Activated CD4-positive, alpha-beta T cell treated with anti-CD3 and anti-CD28 coated beads, Interleukin-2, amount 50 U/mL, for 1 hour (primary cell): Measurements from ENCODE around the gene MFSD6.
"Not testable (repeated sequence)": the region's sequence is repeated elsewhere in the genome, so short reads cannot be mapped to it uniquely, and the experiment has no call there.

Experiments
- DNase-seq: peaks from one replicate; pipeline ENCODE4 v3.0.0-alpha.2; 2020

MFSD6 gene

DNA sequence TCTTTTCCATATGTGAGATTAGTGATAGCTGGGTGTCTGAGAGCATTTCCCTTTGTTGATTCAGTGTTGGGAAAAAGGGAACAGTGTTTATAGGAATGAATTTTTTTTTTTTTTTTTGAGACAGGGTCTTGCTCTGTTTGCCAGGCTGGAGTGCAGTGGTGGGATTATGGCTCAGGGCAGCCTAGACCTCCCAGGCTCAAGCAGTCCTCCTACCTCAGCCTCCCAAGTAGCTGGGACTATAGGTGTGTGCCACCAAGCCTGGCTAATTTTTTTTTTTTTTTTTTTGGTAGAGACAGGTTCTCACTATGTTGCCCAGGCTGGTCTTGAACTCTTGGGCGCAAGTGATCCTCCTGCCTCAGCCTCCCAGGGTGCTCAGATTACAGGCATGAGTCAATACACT, 60.2 kb downstream of the MFSD6 start:
- not testable (repeated sequence) for DNase-seq

DNA sequence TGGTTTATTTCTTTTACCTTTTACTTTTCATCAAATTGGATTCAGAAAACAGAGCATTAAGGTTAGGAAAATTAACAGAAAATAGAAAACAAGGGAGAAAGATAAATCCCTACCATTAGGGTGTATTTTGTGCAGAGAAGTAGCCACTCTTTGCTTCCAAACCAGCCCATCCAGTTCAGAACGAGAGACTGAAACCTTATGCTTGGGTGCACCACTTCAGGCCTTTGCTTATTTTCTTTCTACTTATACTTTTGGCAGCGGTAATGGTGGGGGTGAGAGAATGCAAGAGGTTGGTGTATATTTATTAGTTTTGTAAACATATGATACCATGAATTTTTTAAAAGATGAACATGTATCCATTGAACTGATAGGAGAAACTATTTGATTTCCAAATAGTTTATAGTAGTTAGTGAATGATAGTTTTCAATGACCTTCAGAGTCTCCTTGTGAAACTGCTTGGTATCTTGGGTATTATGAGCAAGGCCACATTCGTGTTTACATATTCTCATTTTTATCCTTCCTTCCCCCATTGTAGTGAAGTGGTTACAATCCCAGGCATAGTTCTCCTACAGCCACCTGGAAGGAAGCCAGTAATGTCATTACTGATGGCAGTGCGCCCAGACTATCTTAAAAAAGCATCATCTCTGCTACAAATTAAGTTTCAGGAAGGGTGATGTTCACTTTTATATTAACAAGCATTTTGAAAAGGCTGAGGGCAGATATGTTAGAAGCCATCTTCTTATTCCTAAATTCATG, 60.8 kb downstream of the MFSD6 start:
- no peak for DNase-seq

- DNase-seq: no peak
Observed at GRCh38 chr2:190469771-190470170, 61.6 kb downstream of the MFSD6 start.

GRCh38 chr2:190470256-190470826, 62.2 kb downstream of the MFSD6 start:
- no peak for DNase-seq

- no peak for DNase-seq
Observed at GRCh38 chr2:190477661-190478454, 69.7 kb downstream of the MFSD6 start.

- DNase-seq: no peak
Observed at GRCh38 chr2:190478572-190479195, 70.5 kb downstream of the MFSD6 start.

DNA sequence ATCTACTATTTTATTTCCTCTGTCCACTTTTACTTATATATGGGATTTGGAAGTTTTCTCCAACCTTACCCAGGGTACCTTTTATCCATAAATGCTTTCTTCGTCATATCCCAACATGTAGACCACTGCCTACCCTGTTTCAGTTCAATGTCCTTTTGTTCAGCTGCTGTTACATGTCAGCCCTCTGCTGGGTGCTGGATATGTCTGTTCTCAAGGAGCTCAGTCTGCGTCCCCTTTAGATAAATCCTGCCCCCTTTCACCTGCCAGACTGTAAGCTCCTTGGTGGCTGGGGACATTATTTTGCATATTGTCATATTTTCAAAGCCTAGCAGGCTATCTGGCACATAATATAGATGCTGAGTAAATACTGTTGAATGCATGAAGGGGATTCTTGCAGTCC, 73.2 kb downstream of the MFSD6 start:
- DNase-seq: no peak

DNA sequence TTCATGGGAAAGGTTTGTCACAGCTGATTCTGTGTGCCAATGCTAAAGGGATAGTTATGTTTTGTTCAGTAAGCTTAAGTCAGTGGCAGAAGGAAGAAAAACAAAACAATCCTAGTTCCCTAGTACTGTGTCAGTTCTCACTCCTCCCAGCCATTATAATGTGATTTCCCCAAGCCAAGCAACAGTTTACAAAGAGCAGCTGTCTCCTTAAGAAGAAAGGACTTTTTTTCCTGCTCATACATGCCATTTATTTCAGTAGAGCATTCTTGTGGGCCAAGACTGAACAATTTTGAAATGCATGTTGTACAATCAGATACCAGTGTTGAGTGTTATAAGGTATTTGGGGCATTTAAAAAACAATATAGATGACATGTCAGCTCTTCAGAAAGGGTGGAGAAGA, 74.3 kb downstream of the MFSD6 start:
- DNase-seq: no peak

DNA sequence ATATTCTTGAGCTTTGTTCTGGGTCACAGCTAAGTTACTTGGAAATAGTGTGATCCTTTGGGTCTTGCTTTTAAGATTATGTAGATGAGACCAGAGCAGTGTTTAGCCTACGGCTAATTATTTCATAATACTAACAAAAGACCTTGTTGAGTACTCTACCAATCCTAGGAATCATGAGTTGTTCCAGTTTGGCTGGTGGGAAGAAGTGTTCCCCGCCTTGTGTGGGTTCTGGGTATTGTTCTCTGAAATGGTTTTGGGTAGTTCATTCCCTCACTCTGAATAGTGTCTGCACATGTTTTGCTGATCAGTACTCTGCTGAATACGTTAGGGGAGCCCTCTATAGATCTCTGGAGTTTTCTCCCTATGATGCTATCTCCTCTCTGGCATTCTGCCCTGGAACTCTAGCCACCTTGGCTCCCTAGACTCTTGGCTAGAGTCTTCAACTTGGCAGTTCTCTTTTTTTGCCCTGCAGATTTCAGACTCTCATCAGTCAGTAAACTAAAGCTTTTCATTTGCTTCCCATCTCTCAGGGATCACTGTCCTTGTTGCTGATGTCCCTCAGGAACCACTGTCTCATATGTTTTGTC, 78.0 kb downstream of the MFSD6 start:
- DNase-seq: no peak

DNA sequence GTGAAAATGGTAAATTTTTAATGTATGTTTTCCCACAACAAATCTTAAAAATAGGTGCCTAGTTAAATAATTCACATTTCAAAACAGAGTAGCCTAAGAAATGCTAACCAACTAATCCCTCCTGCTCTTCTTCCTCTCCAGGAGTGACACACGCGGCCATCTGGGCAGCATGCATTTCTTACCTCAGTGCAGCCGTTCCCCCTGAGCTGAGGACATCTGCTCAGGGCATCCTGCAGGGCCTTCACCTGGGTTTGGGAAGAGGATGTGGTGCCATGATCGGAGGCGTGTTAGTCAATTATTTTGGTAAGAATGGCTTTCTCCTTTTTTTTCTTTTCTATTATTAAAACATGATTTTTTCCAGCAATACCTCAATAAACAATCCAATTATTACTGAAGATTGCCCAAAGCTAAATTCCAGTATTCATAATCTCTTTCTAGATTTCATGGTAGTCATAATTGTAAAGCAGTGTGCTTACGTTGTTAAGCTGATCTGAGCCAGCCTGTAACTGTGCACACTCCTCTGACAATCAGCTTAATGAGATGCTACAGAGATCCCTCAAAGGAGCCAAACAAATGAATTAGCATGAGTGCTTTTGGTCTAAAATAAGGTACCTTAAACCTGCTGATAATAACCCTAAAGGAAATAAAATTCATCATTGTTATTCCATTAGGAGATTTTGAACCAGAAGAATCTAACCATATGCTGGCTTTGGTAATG, 80.5 kb downstream of the MFSD6 start:
- DNase-seq: no peak

DNA sequence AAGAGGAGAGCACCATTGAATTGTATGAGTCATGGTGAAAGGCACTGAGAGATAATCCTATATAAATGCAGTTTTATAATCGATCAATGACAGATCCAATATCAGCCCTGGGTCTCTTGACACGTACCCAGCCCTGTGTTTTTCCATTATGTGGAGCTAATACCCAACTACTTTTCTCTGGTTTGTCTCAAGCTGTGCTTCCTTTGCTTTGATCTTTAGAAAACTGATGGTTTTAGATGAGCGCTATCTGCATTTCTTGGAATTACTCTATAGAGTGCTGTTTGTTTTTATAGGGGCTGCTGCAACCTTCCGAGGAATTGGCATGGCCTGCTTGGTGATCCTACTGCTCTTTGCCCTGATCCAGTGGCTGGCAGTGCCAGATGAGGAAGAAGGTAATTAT, 81.3 kb downstream of the MFSD6 start:
- no peak for DNase-seq

DNA sequence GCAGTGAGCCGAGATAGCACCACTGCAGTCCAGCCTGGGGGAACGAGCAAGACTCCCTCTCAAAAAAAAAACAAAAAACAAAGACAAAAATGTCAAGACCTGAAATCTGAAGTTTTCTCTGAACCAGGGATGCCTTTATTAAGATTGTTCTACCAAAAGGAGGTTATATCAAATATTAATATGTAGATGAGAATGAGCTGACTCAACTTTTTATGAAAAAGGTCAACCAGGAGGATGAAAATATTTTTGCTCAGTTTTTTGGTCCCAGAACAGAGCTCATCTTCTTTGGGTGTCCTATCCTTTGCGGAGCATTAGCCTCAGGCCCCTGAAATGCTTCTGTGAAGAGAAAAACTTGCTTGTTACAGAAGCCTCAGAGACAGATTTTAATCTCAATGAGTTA, 82.3 kb downstream of the MFSD6 start:
- DNase-seq: no peak

DNA sequence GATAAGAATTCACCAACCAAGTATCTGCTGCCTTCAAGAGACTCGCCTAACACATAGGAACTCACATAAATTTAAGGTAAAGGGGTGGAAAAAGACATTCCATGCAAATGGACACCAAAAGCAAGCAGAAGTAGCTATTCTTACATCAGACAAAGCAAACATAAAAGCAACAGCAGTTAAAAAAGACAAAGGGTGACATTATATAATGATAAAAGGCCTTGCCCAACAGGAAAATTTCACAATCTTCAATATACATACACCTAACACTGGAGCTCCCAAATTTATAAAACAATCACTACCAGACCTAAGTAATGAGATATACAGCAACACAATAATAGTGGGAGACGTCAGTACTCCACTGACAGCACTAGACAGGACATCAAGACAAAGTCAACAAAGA, 84.9 kb downstream of the MFSD6 start:
- no peak for DNase-seq

DNA sequence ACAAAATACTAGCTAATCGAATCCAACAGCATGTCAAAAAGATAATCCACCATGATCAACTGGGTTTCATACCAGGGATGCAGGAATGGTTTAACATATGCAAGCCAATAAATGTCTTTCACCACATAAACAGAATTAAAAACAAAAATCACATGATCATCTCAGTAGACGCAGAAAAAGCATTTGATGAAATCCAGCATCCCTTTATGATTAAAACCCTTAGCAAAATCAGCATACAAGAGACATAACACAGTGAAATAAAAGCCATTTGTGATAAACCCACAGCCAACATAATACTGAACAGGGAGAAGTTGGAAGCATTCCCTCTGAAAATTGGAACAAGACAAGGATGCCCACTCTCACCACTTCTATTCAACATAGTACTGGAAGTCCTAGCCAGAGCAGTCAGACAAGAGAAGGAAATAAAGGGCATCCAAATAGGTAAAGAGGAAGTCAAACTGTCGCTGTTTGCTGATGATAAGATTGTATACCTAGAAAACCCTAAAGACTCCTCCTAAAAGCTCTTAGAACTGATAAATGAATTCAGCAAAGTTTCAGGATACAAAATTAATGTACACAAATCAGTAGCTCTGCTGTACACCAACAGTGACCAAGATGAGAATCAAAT, 86.6 kb downstream of the MFSD6 start:
- not testable (repeated sequence) for DNase-seq

DNA sequence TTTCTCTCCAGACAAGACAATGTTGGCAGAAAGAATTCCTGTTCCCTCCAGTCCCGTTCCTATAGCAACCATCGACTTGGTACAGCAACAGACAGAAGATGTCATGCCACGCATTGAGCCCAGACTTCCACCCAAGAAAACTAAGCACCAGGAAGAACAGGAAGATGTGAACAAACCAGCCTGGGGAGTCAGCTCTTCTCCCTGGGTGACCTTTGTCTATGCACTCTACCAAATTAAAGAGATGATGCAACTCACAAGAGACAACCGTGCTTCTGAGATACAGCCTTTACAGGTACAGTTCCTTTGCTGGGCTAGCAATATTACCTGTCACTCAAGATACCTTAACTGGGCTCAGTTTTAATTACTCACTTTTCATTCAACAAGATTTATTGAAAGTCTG, 89.3 kb downstream of the MFSD6 start:
- DNase-seq: no peak

- no peak for DNase-seq
Observed at GRCh38 chr2:190499273-190499672, 91.1 kb downstream of the MFSD6 start.

DNA sequence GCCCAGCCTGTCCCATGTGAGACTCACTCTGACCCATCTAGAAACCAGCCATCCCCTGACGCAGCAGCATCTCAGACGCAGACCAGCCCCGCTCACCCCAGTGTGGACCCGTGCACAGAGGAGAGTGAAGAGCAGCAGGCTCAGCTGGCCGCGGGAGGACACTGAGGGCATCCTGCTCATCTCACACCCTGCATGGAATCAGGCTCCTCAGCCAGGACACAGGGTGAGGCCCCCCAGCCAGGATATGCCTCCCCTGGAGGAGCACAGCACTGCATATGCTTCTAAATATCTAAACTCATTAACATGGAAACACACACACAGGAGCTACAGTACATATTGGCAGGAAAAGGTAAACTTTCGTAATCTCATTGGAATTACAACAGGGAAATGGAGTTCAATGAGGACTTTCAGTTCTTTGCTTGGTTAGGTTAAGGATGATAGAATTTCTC, 91.9 kb downstream of the MFSD6 start:
- DNase-seq: no peak

- no peak for DNase-seq
Observed at GRCh38 chr2:190501231-190501630, 93.1 kb downstream of the MFSD6 start.

DNA sequence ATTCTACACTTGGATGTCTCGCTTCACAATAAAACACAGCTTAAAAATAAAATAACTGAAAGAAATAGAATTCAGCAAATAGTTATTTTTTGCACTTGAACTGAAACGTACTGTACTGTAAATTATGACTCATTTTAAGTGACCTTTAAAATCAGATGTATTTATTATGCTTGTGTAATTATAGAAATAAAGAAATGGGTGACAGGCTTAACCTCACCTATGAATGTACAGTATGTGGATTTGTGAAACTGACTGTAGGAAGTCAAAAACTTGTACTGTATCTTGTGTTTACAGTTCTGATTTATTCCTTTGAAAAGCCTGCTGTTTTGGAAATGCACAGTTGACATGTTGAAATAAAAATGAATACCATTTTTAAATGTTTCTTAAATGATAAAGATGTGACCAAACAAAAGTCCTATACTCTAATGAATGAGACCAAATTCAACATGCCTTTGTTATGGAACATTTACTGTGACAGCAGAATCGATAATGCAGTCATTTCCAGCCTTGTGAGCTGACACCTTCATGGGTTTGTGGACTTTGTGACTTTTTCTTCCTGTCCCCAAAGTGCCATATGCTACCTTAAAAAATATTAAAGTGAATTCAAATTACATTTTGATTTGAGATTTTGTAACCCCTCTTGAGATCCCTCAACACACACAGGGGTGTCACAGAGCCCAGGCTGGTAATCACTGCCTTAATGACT, 93.7 kb downstream of the MFSD6 start:
- no peak for DNase-seq

- no peak for DNase-seq
Observed at GRCh38 chr2:190503088-190503487, 94.9 kb downstream of the MFSD6 start.

- DNase-seq: no peak
Observed at GRCh38 chr2:190504912-190505311, 96.8 kb downstream of the MFSD6 start.
